Daoy (cell line): ENCODE results near the gene GINS1. TPM values are rescaled to one million over a fixed set of nuclear protein-coding genes. Genes with fewer than 3 reads are reported as not detected.

ENCODE experiments used
- DNase-seq: peaks from one replicate; pipeline ENCODE4 v3.0.0-alpha.2; 2015; ENCODE audit warnings: low read depth
- total RNA-seq: library from RNA; depleted of rRNA; stranded (reverse); fragments of >200 nt; shearing (Covaris generic); gene quantifications from 2 replicates; pipeline ENCODE4 v1.2.3, GENCODE V29; 2014; rRNA removed

The GINS1 gene
- total RNA-seq, 1 experiment from 2014 or later: 37.1 TPM

- DNase-seq: no peak
Measured at GRCh38 chr20:25493748-25494505, 86.5 kb downstream of the GINS1 start.

- no peak for DNase-seq
Measured at GRCh38 chr20:25494506-25495188, 87.2 kb downstream of the GINS1 start.

- DNase-seq: no peak
Measured at GRCh38 chr20:25495189-25495824, 87.8 kb downstream of the GINS1 start.

- no peak for DNase-seq
Measured at GRCh38 chr20:25496165-25496967, 88.9 kb downstream of the GINS1 start.

- DNase-seq: peak; percentile 82
Measured at GRCh38 chr20:25496968-25497401, 89.5 kb downstream of the GINS1 start.

GRCh38 chr20:25497586-25498279, 90.3 kb downstream of the GINS1 start:
- no peak for DNase-seq

Other genes with a start within 250 kb of the GINS1 start
- gene ENTPD6, start 212.0 kb upstream of the GINS1 start, total RNA-seq: 28.9 and 33.2 TPM in 2 replicates
- gene PYGB, start 159.6 kb upstream of the GINS1 start, total RNA-seq: 54.8 and 59.9 TPM in 2 replicates
- 22.4 and 42.4 TPM in 2 replicates for gene ABHD12, start 16.8 kb upstream of the GINS1 start, total RNA-seq
- gene NINL, start 177.9 kb downstream of the GINS1 start, total RNA-seq: 3.3 and 5.8 TPM in 2 replicates
- gene NANP, start 216.3 kb downstream of the GINS1 start, total RNA-seq: 4.0 and 4.5 TPM in 2 replicates